Activated T-helper 1 cell treated with anti-CD3 and anti-CD28 coated beads, Interleukin-12 subunit alpha, Interleukin-12 subunit beta, Interleukin-2, Interleukin-4 antibody, amounts not matched to agents 30 ng/mL and 10 ng/mL and 1 ng/mL, durations not matched to agents 14 hours and 24 hours and 36 hours (primary cell): ENCODE measurements around the gene STX16. TPM values are rescaled to one million over a fixed set of nuclear protein-coding genes. Genes with fewer than 3 reads are reported as not detected.

ENCODE experiments used
- DNase-seq: peaks from one replicate; pipeline ENCODE4 v3.0.0; 2021; ENCODE audit warnings: low spot score
- H3K27ac Mint-ChIP-seq: one replicate; pipeline ENCODE4 v1.8.0; 2021; ENCODE audit warnings: mild to moderate bottlenecking, mixed read lengths
- H3K27me3 Mint-ChIP-seq: one replicate; pipeline ENCODE4 v1.8.0; 2022; ENCODE audit warnings: mild to moderate bottlenecking, moderate library complexity, mixed read lengths; ENCODE audit not compliant: insufficient read depth
- H3K36me3 Mint-ChIP-seq: one replicate; pipeline ENCODE4 v1.8.0; 2021; ENCODE audit warnings: low read depth, mixed read lengths
- H3K4me1 Mint-ChIP-seq: one replicate; pipeline ENCODE4 v1.8.0; 2021; ENCODE audit warnings: low read depth, mixed read lengths
- H3K4me3 Mint-ChIP-seq: one replicate; pipeline ENCODE4 v1.8.0; 2021; ENCODE audit warnings: mild to moderate bottlenecking, moderate library complexity, mixed read lengths
- H3K9me3 Mint-ChIP-seq: one replicate; pipeline ENCODE4 v1.8.0; 2021; ENCODE audit warnings: mixed read lengths
- intact Hi-C: fragments of 100-400 bp; cut with micrococcal nuclease; formaldehyde crosslinking; loops from one replicate; pipeline ENCODE4 v1.15.1; 2024
- total RNA-seq: library from RNA; stranded (reverse); gene quantifications from 2 replicates; pipeline ENCODE4 v1.2.3, GENCODE V29; 2022

STX16 gene
- total RNA-seq, 1 donor from 2014 or later = 99.9 TPM

GRCh38 chr20:58712806-58713731, 62.0 kb downstream of the STX16 start:
- H3K36me3 Mint-ChIP-seq = peaks cover 2% of the 10 kb centered on the region
- no peak overlapping the region for H3K4me3 Mint-ChIP-seq
- no peaks in the 10 kb centered on the region for H3K27me3 Mint-ChIP-seq
- no peak for DNase-seq
- H3K27ac Mint-ChIP-seq = no peak overlapping the region
- H3K9me3 Mint-ChIP-seq = no peaks in the 10 kb centered on the region
- no peaks in the 10 kb centered on the region for H3K4me1 Mint-ChIP-seq
- intact Hi-C loops = no loop called here

DNA sequence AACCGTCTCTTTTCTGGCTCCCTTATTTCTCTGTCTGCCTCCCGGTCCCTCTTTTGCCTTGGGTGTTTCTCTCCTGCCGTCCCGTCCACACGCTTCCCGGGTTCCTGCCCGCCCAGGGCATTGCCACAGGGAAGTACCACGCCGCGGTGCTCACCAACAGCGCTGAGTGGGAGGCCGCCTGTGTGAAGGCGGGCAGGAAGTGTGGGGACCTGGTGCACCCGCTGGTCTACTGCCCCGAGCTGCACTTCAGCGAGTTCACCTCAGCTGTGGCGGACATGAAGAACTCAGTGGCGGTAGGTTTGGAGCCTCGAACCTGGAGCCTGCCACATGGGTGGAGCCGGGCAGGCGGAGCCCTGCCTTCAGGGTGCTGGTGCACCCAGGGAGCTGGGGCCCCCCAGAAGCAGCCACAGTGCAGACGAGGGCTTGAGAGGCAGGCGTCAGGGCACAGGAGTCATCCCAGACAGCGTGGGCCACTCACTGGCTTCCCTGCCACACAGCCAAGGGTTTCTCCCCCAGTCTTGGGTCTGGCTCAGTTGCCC, 62.8 kb downstream of the STX16 start:
- no peaks in the 10 kb centered on the region for H3K27me3 Mint-ChIP-seq
- H3K4me1 Mint-ChIP-seq = no peaks in the 10 kb centered on the region
- no peak overlapping the region for H3K27ac Mint-ChIP-seq
- DNase-seq = no peak
- H3K36me3 Mint-ChIP-seq = peaks cover 2% of the 10 kb centered on the region
- no peak overlapping the region for H3K4me3 Mint-ChIP-seq
- H3K9me3 Mint-ChIP-seq = no peaks in the 10 kb centered on the region
- intact Hi-C loops = no loop called here

GRCh38 chr20:58714340-58714922, 63.3 kb downstream of the STX16 start:
- no peaks in the 10 kb centered on the region for H3K4me1 Mint-ChIP-seq
- H3K27me3 Mint-ChIP-seq = no peaks in the 10 kb centered on the region
- no peak for DNase-seq
- H3K9me3 Mint-ChIP-seq = no peaks in the 10 kb centered on the region
- H3K36me3 Mint-ChIP-seq = no peaks in the 10 kb centered on the region
- H3K27ac Mint-ChIP-seq = no peak overlapping the region
- no peak overlapping the region for H3K4me3 Mint-ChIP-seq
- intact Hi-C loops = no loop called here

GRCh38 chr20:58714923-58715351, 63.9 kb downstream of the STX16 start:
- Mint-ChIP-seq H3K27ac (no peak overlapping the region), H3K9me3 (no peaks in the 10 kb centered on the region), H3K4me3 (no peak overlapping the region), H3K4me1 (no peaks in the 10 kb centered on the region), H3K27me3 (no peaks in the 10 kb centered on the region), H3K36me3 (no peaks in the 10 kb centered on the region)
- intact Hi-C loops = no loop called here
- DNase-seq = no peak

DNA sequence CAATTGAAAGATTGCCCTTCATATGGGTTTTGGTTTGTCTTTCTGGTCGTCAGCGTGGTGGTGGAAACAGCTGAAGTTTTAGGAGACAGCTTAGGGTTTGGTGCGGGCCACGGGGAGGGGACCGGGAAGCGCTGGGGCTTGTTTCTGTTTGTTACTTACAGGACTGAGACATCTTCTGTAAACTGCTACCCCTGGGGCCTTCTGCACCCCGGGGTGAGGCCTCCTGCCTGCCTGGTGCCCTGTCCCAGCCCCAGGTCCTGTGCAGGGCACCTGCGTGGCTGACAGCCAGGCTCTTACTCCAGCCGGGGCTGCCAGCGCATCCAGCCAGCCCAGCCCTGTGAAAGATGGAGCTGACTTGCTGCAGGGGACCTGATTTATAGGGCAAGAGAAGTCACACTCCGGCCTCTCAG, 64.3 kb downstream of the STX16 start:
- H3K27ac Mint-ChIP-seq = no peak overlapping the region
- H3K4me3 Mint-ChIP-seq = no peak overlapping the region
- no peaks in the 10 kb centered on the region for H3K36me3 Mint-ChIP-seq
- no peak for DNase-seq
- H3K27me3 Mint-ChIP-seq = no peaks in the 10 kb centered on the region
- H3K9me3 Mint-ChIP-seq = no peaks in the 10 kb centered on the region
- H3K4me1 Mint-ChIP-seq = no peaks in the 10 kb centered on the region
- intact Hi-C loops = no loop called here

GRCh38 chr20:58715801-58716475, 64.9 kb downstream of the STX16 start:
- Mint-ChIP-seq H3K4me3 (no peak overlapping the region), H3K27ac (no peak overlapping the region), H3K27me3 (no peaks in the 10 kb centered on the region), H3K9me3 (no peaks in the 10 kb centered on the region), H3K4me1 (no peaks in the 10 kb centered on the region), H3K36me3 (no peaks in the 10 kb centered on the region)
- DNase-seq = no peak
- intact Hi-C loops = no loop called here

DNA sequence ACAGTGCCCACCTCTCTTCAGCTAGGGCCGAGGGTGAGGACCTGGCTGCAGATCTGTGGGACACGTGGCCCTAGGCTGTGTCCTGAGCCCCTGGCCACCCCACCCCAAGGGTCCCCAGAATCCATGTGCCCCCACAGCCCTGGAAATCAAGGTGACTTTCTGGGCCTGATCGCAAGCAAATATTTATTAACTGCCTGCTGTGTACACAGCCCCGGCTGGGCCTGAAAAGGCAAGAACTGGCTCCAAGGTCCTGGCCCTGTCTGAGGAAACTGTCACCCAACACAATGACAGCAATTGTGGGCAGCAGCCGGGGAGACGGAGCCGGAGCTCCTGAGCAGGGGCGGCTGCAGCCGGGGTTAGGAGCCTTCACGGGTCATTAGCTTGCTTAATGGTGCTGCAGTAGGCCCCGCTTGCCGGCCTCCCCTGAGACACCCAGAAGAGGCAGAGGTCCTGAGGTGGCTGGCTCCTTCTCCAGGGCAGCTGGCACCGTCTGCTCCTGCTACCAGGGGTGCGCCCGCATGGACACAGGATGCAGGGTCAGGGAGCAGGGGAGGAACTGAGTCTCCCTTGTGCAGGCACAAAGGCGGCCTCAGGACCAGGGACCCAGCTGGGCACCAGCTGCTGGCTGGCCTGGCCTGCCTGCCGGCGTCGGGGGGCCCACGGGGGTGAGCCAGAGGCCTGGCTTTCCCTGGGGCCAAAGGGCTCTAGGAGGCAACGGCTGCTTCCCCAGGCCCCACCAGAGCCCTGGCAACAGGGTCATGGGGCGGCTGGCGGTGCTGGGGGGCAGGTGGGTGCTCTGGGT, 65.6 kb downstream of the STX16 start:
- Mint-ChIP-seq H3K4me1 (no peaks in the 10 kb centered on the region), H3K36me3 (no peaks in the 10 kb centered on the region), H3K27ac (no peak overlapping the region), H3K4me3 (no peak overlapping the region), H3K27me3 (no peaks in the 10 kb centered on the region), H3K9me3 (no peaks in the 10 kb centered on the region)
- no peak for DNase-seq
- intact Hi-C loops = no loop called here

DNA sequence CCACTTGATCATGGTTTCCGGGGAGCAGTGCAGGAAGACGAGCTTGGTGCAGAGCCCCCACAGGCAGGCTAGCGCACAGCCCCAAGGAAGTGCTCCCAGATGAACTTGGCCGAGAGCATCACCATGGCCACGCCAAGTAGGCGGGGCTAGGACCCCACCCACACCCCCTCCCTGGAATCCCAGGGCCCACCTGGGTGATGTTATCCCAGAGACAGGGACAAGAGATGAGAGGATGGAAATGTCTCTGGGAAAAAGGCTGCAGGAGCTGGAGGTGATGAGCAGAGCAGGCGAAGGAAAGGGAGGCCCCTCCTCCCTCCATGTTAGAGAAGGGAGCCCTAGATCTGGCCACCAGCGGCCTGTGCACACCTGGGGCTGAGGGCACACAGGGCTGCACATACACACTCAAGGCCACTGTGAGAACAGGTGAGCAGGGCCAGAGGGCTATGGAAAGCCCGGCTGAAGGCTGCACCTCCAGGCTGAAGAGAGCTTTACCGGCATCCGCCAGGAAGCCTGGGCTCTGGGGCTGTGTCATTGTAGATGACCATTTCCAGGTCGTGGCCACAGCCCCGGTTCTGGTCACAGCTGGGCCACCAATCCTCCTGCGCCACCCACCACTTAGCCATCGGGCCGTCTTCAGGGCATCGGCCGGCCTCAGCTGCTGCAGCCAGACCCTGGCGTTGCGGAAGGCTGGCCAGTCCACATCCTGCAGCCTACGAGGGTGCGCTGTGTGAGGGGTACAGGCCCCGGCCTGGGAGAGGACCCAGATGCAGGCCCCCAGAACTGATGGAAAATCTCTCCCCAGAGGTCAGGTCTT, 66.4 kb downstream of the STX16 start:
- no peaks in the 10 kb centered on the region for H3K9me3 Mint-ChIP-seq
- no peak overlapping the region for H3K27ac Mint-ChIP-seq
- no peaks in the 10 kb centered on the region for H3K36me3 Mint-ChIP-seq
- H3K27me3 Mint-ChIP-seq = peaks cover 4% of the 10 kb centered on the region
- no peaks in the 10 kb centered on the region for H3K4me1 Mint-ChIP-seq
- DNase-seq = no peak
- no peak overlapping the region for H3K4me3 Mint-ChIP-seq
- intact Hi-C loops = no loop called here

- Mint-ChIP-seq H3K27ac (no peak overlapping the region), H3K4me1 (no peaks in the 10 kb centered on the region), H3K9me3 (no peaks in the 10 kb centered on the region), H3K36me3 (no peaks in the 10 kb centered on the region), H3K27me3 (peaks cover 7% of the 10 kb centered on the region), H3K4me3 (no peak overlapping the region)
- intact Hi-C loops = no loop called here
- DNase-seq = no peak
These were observed 67.1 kb downstream of the STX16 start for GRCh38 chr20:58718121-58718563.

- Mint-ChIP-seq H3K27ac (no peak overlapping the region), H3K4me1 (no peaks in the 10 kb centered on the region), H3K4me3 (no peak overlapping the region), H3K36me3 (no peaks in the 10 kb centered on the region), H3K27me3 (peaks cover 13% of the 10 kb centered on the region), H3K9me3 (no peaks in the 10 kb centered on the region)
- intact Hi-C loops = no loop called here
- no peak for DNase-seq
These were observed 67.6 kb downstream of the STX16 start for GRCh38 chr20:58718729-58719128.

DNA sequence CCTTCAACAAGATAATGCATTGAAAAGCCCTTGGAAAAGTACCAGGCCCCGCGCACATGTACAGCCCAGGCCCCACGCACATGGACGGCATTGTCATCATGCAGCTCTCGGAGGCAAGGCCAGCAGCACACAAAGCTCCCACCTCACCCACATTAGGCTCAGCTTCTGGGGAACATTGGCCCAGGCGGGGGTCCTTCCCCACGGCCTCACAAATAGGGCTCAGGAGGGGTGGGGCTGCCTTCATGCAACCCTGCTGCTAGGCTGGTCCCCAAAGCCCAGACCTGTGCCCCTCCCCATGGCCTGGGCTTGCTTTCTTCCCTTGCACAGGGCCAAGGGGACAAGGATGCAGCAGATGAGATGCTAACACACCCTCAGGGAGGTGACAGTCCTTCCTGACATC, 68.2 kb downstream of the STX16 start:
- Mint-ChIP-seq H3K27ac (no peak overlapping the region), H3K27me3 (peaks cover 17% of the 10 kb centered on the region), H3K9me3 (peaks cover under 1% of the 10 kb centered on the region), H3K4me1 (no peaks in the 10 kb centered on the region), H3K36me3 (no peaks in the 10 kb centered on the region), H3K4me3 (no peak overlapping the region)
- intact Hi-C loops = no loop called here
- no peak for DNase-seq

DNA sequence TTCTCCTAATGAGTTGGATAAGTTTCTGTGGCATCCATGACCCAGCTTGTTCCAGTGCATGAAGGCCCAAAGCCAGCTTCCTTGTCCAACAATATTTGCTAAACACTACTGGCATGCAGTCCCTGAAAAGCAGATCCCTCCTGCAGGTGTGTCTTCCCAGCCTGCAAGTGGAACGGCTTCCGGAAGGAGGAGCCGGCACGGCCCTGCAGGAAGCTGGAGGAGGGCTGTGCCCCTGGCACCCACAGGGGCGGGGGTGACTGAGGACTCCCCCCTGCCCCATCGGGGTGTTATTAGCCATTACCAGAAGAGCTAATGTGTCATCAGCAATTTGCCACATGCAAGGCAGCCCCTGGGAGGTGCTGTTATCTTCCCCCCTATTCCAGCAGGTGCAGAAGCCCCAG, 68.9 kb downstream of the STX16 start:
- Mint-ChIP-seq H3K4me3 (no peak overlapping the region), H3K36me3 (no peaks in the 10 kb centered on the region), H3K27ac (no peak overlapping the region), H3K9me3 (peaks cover 8% of the 10 kb centered on the region), H3K4me1 (no peaks in the 10 kb centered on the region), H3K27me3 (peaks cover 24% of the 10 kb centered on the region)
- intact Hi-C loops = no loop called here
- no peak for DNase-seq
